ENCODE data around the gene FBXL16. TPM values are rescaled to one million over a fixed set of nuclear protein-coding genes. Genes with fewer than 3 reads are reported as not detected.

The FBXL16 gene
- total RNA-seq, 1 experiment from 2014 or later = 40.5 TPM

GRCh38 chr16:669666-670065 is 35.9 kb downstream of the FBXL16 start:
- DNase-seq (ENCODE audit: unreplicated experiment) = no peak
- no TSS peak for BruUV-seq (replicated peaks)
- no peaks in the 10 kb centered on the region for H3K27me3 Mint-ChIP-seq (ENCODE audit: insufficient read depth, unreplicated experiment)
- CTCF ChIA-PET = interaction anchor here (1.0 kb wide), 1 partner anchor 9 kb away, joined by 6 read pairs; no protein-coding TSS in a partner anchor
- H3K36me3 Mint-ChIP-seq (ENCODE audit: insufficient read depth, unreplicated experiment) = peaks cover 37% of the 10 kb centered on the region
- no peak for TF ChIP-seq CTCF (IDR thresholded peaks at IDR 0.05; ENCODE audit: unreplicated experiment)
- POLR2A ChIA-PET = interaction anchor here (0.7 to 3.2 kb wide), 5 partner anchors 11 to 46 kb away, joined by 3 to 17 read pairs (median 6); partner anchors contain the start of genes STUB1 and WDR90
- H3K4me1 Mint-ChIP-seq (ENCODE audit: insufficient read depth, unreplicated experiment) = no peaks in the 10 kb centered on the region
- intact Hi-C loops (cut with micrococcal nuclease) = no loop called here
- no peak overlapping the region for H3K27ac Mint-ChIP-seq (ENCODE audit: low read depth, unreplicated experiment)
- peak overlapping the region; percentile 75 for H3K4me3 Mint-ChIP-seq (ENCODE audit: unreplicated experiment)
- no peaks in the 10 kb centered on the region for H3K9me3 Mint-ChIP-seq (ENCODE audit: unreplicated experiment)

GRCh38 chr16:668519-669171 is 37.0 kb downstream of the FBXL16 start:
- Mint-ChIP-seq H3K4me1 (ENCODE audit: insufficient read depth, unreplicated experiment) (no peaks in the 10 kb centered on the region), H3K9me3 (ENCODE audit: unreplicated experiment) (no peaks in the 10 kb centered on the region), H3K36me3 (ENCODE audit: insufficient read depth, unreplicated experiment) (peaks cover 29% of the 10 kb centered on the region), H3K27me3 (ENCODE audit: insufficient read depth, unreplicated experiment) (no peaks in the 10 kb centered on the region), H3K27ac (ENCODE audit: low read depth, unreplicated experiment) (peak overlapping the region; percentile 85), H3K4me3 (ENCODE audit: unreplicated experiment) (peak overlapping the region; percentile 75)
- no peak for TF ChIP-seq CTCF (IDR thresholded peaks at IDR 0.05; ENCODE audit: unreplicated experiment)
- CTCF ChIA-PET = interaction anchor here (1.0 to 2.3 kb wide), 8 partner anchors 8 to 92 kb away, joined by 3 to 9 read pairs (median 6); partner anchors contain the start of gene WDR90
- POLR2A ChIA-PET = interaction anchor here (0.9 to 3.2 kb wide), 15 partner anchors 8 to 244 kb away, joined by 3 to 17 read pairs (median 5); partner anchors contain the start of genes CAPN15, METTL26, STUB1 and WDR24
- DNase-seq (ENCODE audit: unreplicated experiment) = no peak
- BruUV-seq (replicated peaks) = no TSS peak
- intact Hi-C loops (cut with micrococcal nuclease) = no loop called here

- H3K9me3 Mint-ChIP-seq (ENCODE audit: unreplicated experiment) = no peaks in the 10 kb centered on the region
- no peaks in the 10 kb centered on the region for H3K27me3 Mint-ChIP-seq (ENCODE audit: insufficient read depth, unreplicated experiment)
- H3K36me3 Mint-ChIP-seq (ENCODE audit: insufficient read depth, unreplicated experiment) = peaks cover 23% of the 10 kb centered on the region
- H3K4me3 Mint-ChIP-seq (ENCODE audit: unreplicated experiment) = peak within 1 kb of the TSS; percentile 75
- DNase-seq (ENCODE audit: unreplicated experiment) = peak; percentile 87
- CTCF ChIA-PET = interaction anchor here (0.6 to 2.3 kb wide), 16 partner anchors 9 to 325 kb away, joined by 3 to 9 read pairs (median 3); partner anchors contain the start of genes CCDC78, MCRIP2, METTL26 and WDR24
- intact Hi-C loops (cut with micrococcal nuclease) = no loop called here
- H3K4me1 Mint-ChIP-seq (ENCODE audit: insufficient read depth, unreplicated experiment) = no peaks in the 10 kb centered on the region
- peak; percentile 67 for TF ChIP-seq CTCF (IDR thresholded peaks at IDR 0.05; ENCODE audit: unreplicated experiment)
- POLR2A ChIA-PET = interaction anchor here (0.6 to 3.2 kb wide), 17 partner anchors 8 to 244 kb away, joined by 3 to 17 read pairs (median 4); partner anchors contain the start of genes CAPN15, METTL26, STUB1 and WDR24
- H3K27ac Mint-ChIP-seq (ENCODE audit: low read depth, unreplicated experiment) = peak within 1 kb of the TSS; percentile 85
- BruUV-seq (replicated peaks) = no TSS peak
Observed at GRCh38 chr16:667780-668518, 37.7 kb downstream of the FBXL16 start, which contains the start of gene RHOT2. TSS of gene RHOT2 (plus strand) at chr16:668132. CDS start at chr16:668200, 68 bp downstream.
